GF-D8 (cell line): ENCODE data around the gene AJAP1.
"Not testable (repeated sequence)": the region's sequence is repeated elsewhere in the genome, so short reads cannot be mapped to it uniquely, and the experiment has no call there.

ENCODE experiments used
- DNase-seq: peaks from one replicate; lab custom pipeline; 2025; lab: John Stamatoyannopoulos, UW

The AJAP1 gene

DNA sequence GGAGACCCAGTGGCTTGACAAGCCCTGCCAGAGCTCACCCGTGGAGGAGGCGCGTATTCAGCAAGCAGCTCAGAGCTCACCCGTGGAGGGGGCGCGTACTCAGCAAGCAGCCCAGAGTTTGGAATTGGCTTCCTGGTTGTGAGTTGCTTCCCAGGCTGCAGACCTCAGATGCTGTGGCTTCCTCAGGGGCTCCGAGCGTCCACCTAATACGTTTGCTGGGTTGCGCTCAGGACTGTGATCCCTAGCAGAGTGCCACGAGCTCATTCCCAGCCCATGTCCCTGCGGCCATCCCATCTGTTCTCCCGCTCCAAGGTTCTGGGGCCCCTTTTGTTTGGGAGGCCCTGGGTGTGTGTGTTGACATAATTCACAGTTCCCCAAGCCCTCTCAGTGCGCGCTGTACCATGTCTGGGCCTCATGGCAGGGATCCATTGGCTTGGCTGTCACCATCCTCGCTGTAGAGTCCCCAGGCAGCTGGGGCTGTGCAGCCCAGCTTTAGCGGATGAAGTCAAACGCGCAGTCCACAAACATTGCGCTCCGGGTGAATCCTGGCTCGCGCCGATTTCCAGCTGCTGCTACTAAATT lies 3.6 kb downstream of the AJAP1 start:
- DNase-seq = no peak

DNA sequence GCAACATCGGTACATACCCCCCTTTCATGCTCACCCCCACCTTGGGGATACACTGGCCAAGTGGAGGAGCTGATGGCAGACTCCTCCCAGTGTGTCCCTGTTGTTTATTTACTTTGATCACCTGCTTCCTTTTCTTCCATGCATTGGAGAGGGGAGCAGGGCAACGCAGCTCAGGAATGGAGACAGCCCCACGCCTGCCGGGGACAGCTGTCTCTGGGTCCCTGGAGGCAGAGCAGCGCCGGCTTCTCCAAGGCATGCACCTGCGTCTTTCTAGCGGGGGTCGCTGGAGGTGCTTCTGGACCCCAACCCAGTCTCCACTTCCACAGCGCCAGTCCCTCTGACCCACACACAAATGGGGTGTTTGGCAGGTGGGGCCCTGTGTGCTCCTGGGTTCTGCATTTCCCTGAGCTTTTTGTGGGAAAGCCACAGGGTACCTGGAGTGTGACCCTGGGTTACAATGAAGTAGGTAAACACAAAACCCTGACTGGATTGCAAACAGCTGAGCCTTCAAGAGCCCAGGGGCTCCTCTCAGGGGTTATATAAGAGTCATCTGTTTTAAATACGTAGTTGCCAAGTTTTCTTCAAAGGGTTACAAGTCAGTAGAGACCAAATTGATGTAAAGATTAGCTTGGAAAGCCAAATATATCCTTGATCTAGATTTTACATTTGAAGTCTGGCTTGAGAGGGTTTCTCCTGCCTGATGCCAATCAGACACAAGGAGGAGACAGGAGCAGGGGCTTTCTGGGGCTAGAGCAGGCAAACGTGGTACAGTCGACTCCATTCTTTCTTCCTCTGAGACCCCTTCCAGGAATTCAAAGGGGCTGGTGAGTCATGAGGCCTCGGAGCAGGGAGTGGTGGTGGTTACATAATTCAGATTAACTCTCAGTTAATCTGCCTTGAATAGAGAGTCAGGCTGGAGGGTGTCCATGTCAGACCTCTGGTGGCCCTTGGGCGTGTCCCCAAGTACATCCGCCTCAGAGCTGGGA lies 4.5 kb downstream of the AJAP1 start:
- no peak for DNase-seq

DNA sequence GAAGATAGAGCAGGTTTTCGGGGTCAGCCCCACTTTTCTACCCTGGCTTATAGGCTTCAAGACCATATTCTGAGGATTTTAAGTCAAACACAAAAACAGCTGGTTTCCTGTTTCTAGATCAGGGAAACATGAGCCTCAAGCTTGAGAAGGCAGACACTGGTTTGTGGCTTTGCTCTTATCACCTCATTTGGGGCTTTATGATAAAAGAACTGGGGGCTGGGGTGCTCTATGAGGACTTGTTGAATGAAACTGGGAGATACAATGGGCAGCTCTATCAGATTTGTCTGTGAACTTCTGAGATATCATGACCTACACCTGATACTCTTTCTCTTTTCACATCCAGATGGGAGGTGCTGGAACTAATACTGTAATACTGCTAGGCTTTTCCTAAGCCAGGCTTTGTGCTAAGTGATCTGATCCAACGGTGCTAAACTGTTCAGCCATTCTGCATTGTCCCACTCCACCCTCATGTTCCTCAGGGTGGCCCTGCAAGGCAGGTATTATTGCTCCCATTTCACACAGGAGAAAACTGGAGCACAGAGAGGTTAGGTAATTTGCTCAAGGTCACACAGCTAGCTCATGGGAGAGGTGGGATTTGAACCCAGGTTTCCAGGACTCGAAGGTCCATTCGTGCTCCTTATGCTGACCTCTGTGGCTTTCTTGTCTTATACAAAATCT lies 6.6 kb downstream of the AJAP1 start:
- no peak for DNase-seq

DNA sequence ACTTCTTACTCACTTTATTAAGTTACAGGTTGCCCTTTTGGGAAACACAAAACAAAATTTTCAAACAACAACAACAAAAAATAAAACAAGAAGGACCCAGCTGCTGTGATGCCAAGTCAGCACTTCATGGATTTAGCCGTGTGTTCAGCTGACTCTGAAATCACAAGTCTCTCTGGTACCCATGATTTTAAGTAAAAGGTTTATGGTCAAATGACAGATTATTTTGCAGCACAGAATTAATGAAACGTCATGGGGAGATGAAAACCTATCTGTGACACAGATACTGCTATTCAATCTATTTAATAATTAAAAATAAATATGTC lies 7.1 kb downstream of the AJAP1 start:
- DNase-seq = no peak

DNA sequence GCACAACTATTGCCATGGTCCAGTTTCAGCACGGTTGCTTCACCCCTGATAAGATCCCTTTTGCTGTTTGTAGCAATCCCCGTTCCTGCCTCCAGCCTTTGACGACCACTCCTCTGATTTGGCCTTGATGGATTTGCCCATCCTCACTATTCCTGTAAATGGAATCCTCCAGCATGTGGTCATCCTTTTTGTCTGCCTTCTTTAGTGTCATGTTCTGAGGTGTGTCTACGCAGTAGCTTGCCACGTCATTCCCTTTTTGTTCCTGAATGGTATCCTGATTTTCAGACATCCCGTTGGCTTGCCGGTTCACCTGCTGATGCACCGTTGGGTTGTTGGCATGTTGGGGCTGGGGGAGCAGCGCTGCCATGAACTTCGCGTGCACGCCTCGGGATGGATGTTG lies 7.8 kb downstream of the AJAP1 start:
- DNase-seq = no peak

DNA sequence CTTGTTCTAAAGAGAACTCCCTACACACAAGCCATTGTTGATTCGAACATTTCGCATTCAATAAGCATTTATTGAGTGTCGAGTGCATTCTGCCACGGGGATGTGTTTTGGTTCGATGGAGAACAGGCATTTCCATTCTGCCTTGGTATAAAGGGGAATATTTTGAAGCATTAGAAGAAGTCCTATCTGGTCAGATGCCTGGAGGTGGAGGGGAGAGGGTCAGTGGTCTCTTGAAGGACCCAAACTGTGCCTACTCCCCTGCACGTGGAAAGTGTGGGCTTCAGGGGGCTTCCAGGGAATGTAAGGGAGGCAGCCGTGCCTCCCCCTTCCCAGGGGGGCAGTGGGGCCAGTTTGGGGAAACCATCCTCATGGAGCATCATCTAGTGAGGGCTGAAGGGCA lies 8.3 kb downstream of the AJAP1 start:
- no peak for DNase-seq

DNA sequence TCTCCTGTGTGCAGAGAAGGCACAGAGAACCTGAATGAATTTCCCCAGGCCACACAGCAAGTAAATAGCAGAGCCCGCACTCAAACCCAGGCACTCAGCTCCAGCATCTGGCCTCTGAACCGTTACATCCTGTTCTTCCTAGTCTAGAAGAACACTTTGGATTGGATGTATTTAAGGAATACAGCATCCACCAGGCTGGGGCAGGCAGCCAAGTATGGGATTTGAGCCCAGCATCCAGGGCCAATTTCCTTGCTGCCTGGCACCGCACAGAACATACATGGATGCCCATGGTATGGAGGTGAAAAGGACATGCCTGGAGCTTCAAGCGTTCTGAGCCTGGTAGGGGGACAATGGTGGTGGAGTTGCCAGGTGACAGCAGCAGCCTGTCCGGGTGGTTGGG lies 9.7 kb downstream of the AJAP1 start:
- no peak for DNase-seq

DNA sequence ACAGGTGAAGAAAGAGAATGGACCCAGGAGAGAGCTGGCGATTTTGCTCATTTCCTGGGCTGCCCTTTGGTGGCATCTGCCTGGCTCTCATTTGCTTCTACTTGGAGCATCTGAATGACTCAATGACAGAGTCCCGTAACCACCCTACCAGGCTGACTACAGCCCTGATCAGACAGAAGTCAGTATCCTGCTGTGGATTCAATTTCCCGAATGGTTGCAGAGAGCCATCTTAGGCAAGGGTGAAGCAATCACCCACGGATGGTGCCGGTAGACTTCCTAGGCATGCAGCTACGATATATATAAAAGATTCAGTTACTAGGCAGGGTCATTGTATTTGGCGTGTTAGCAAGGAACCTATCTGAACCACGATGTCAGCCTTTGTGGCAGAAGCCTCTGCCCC lies 10.2 kb downstream of the AJAP1 start:
- DNase-seq = no peak

DNA sequence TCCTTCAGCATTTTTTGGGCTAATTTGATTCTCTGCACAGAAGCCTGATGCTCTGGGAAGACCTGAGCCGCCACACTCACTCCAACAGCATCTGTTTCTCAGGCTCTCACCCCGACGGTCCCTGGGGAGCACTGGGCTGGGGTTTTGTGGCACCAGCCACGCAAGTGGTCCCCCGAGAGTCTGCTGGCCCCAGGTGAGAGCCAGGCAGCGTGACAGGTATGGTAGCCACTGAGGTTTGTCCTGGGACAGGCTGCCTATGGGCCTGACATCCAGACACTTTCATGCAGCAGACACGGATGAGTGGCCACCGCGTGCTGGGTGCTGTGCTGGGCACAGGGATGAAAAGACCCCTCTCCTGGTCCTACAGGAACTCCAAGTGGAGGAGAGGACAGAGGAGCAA lies 11.0 kb downstream of the AJAP1 start:
- DNase-seq = no peak

DNA sequence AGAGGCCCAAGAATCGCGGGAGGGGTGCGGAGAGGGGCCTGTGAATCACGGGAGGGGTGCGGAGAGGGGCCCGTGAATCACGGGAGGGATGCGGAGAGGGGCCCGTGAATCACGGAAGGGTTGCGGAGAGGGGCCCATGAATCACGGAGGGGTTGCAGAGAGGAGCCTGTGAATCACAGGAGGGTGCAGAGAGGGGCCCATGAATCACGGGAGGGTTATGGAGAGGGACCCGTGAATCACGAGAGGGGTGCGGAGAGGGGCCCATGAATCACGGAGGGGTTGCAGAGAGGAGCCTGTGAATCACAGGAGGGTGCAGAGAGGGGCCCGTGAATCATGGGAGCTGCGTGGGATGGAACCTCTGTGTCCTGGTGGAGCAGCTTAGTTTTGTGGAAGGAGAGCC lies 12.3 kb downstream of the AJAP1 start:
- DNase-seq = not testable (repeated sequence)

DNA sequence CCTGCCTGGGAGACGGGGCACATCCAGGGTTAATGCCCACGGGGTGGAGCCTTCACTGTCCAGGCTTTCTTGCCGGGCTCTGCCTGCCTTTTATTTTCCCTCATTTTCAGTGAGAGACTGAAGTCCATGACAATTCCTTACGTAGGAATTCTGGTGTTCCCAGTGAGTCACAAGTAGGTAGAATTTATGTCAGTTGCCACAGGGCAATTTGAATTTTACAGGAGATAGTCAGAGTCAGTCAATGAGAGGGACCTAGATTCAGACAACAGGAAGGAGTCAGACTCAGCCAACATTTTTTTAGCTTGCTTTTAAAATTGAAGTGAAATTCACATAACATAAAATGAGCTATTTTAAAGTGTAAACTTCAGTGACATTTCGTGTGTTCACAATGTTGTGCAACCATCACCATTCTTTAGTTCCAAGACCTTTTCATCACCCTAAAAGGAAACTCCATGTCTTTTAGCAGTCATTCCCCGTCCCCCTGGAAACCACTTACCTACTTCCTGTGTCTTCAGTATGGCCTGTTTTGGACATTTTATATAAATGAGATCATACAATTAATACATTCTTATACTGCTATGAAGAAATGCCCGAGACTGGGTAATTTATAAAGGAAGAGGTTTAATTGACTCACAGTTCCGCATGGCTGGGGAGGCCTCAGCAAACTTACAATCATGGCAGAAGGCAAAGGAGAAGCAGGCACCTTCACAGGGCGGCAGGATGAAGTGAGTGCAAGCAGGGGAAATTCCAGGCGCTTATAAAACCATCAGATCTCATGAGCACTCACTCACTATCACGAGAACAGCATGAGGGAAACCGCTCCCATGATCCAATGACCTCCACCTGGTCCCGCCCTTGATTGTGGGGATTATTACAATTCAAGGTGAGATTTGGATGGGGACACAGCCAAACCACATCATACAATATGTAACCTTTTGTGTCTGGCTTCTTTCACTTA lies 14.6 kb downstream of the AJAP1 start:
- no peak for DNase-seq

DNA sequence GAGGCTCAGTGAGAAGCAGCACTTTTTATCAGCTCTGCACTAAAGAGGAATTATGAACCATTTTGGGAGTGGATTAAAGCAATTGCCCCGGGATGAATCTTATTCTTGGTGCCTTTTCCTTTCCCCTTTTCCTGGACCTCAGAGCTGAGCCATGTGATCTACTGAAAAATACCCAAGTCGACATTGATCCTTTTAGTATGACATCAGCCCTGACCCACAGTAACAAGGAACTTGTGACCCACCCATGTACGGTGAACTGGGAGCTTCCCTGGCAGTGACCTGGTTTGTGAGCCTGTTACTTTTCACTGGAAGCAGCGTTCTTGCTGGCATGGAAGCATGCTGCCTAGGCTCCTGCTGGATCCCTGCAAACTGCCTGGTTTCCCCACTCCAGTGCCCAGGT lies 15.9 kb downstream of the AJAP1 start:
- no peak for DNase-seq

DNA sequence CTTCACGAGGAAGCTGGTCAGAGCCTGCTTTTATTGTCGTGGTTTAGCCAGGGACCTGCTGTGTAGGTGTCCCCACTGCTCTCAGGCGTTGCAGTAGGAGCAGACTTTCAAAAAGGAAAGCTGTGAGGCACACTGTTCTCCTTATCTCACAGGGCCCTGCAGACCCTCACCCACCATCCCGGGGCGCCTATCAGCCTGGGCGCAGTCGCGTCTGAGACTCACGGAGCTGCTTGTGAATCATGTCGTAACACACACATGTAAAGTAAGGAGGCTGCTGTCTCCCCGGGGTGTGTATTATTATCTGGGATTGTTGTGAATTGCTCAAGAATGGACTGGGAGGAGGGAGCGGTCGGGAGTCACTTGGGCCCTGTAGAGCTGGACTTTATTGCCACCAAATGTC lies 17.4 kb downstream of the AJAP1 start:
- DNase-seq = no peak

DNA sequence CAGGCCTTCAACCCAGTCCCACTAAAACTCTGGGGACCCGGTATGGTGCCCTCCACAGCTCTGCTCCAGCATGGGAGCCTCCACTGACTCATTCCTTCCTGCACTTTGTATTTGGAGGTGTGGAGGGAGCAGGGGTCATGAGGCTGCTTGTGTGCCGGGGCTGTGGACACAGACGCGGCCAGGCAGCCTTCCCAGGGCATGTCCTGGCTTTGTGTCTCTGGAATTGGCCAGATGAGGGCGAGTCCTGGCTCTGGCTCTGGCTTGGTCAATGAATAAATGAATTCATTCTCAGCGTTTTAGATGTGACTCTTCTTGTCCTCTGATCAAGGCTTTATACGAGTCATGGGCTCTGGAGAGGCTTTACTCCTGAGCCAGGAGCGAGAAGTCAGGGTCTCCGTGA lies 19.1 kb downstream of the AJAP1 start:
- no peak for DNase-seq

DNA sequence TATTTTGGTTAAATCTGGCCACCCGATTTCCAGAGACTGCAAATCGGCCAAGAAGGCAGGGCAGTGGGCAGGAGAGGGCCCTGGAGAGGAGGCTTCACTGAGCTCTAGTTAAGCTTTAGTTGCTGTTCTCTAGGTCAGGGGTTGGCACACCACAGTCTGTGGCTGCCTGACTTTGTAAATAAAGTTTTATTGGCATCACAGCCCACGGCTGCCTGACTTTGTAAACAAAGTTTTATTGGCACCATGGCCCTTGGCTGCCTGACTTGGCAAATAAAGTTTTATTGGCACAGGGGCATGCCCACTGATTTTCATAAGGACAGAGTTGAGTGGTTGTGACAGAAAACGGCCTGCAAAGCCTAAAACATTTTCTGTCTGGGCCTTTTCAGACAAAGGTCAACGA lies 19.7 kb downstream of the AJAP1 start:
- DNase-seq = no peak

DNA sequence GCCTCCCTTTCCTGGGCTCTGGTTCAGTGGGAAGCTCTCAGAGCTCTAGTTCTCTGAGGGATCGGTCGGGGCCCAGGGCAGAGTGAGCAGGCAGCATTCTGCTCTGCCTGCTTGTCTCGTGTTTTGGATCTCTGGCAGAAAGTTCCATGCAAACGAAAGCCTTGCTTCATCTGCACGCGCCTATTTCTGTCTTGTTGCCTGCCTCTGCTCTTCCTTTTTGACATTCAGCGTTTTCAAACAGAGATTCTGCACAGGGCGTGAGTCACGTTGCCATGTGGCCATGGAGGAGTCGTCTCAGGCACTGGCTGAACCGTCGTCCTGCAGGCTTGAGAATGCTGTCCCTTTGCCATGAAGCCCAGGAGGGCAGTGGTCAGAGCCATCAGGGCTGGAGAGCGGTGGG lies 20.3 kb downstream of the AJAP1 start:
- no peak for DNase-seq

DNA sequence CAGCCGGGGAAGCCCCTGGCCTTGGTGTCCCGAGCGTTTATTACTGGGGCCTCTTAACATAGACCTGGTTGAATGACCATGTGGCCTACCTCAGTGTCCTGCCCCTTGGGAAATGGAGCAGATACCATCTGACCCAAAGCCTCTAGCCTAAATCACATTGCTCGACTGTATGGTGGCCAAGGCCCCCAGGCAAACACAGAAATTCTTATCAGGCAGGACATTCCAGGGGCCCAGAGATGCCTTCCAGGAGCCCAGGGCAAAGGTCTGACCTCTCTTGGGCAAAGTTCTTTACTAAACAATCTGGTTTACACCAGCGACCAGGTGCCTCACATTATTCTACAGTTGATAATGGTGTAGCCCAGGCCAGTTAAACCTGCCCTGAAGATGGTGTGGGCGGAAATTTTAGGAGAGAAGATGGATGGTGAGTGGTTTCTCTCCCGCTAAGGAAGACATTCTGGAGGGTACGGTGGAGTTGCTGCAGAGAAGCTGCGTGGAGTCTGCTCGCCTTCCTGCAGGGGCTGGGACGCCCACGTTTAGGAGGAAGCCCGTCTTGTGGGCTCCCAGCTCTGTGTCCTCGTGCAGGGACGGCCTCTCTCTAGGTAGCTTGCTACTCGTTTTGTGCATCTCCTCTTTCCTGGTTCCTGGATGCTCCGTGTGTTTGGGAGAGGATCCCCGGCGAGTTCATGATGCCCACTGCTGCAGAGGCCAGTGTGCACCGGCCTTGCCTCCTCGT lies 21.2 kb downstream of the AJAP1 start:
- no peak for DNase-seq

DNA sequence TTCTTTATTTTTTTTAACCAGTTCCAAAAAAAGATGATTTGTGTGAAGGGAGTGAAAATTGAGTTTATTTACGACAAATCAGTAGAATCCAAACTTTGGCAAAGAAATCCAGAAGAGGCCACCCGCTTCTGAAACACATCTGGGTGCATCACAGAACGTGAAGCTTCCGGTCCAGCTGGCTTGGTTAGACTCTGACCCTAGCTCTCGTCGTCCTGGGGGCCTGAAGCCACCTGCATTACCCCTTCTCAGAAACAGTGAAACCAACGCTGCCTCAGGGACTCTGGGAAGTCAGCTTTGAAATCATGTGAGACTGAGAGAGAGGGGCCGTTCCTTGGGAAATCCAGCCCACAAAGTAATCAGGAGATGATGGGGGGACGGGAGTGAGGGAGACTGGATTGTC lies 21.8 kb downstream of the AJAP1 start:
- DNase-seq = no peak

DNA sequence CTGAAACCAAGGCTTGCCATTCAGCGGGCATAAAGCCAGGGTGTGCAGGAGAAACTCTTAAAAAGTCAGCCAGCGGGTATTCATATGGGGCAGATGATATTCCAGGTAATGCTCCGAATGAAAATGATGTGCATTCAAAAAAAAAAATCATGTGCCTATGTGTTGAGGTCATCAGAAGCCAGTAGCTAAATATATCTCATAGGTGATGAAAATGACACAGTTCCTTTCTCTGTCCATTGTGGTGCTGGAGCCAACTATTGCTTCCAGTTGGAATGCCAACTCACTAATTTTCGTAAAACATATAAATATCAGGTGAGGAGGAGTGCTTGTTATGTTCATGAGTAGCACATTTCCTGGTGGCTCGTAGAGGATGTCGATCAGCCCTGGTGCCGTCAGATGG lies 23.2 kb downstream of the AJAP1 start:
- no peak for DNase-seq

DNA sequence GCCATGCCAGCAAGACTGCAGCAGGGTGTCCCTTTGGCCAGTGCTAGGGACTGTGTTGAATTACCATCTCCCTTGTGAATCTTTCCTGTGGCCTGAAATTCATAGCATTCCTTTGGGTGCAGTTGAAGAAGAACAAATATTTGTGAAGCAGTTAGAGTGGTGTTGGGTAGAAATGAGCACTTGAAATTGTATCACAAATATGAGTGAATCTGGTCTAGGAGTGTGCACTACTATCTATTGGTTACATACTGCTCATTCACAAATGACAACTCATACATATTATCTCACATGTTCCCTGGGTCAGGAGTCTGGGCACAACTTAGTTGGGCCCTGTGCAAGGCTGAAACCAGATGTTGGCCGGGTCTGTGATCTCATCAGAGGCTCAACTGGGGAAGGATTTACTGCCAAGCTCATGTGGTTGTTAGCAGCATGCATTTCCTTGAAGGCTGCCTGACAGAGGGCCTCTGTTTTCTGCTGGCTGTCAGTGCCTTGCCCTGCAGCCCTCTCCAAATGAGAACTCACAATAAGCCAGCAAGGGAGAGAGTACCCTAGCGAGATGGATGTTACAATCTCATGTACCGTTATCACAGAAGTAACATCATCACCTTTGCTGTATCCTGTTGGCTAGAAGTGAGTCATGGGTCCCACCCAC lies 23.8 kb downstream of the AJAP1 start:
- no peak for DNase-seq

DNA sequence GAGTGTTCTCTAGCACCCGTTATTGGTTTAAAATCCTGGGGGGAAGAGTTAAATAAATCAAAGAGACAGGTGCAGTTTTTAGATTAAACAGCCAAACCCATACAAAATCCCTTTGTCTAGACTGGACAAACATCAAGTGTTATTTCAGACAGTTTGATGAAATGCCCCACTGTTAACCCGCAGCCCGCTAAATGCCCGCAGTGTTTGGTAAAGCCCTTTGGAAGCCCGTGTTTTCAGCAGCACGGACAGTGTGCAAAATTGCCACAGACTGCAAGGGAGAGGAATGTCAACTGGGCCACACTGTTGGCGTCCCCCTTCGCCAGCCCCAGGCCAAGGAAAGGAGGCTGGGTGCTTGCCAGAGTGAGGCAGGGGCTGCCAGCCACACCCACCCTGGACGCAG lies 26.6 kb downstream of the AJAP1 start:
- no peak for DNase-seq
